Endothelial cell of umbilical vein (primary cell): ENCODE data around the gene ME3. TPM values are rescaled to one million over a fixed set of nuclear protein-coding genes. Genes with fewer than 3 reads are reported as not detected.

Experiments
- BruUV-seq: library from RNA; stranded (reverse); fragments of 400-500 nt; replicated peaks from 2 replicates; lab custom pipeline; 2021; lab: Mats Ljungman, UMichigan
- CTCF ChIA-PET: fragments of 300-600, 350-600 bp; sonication (Branson Sonifier 250); formaldehyde crosslinking; loops from one replicate; lab custom pipeline; 2021; ENCODE audit warnings: antibody characterized with exemption, inconsistent platforms; lab: Charles Lee
- POLR2A ChIA-PET: fragments of 300-600, 350-600 bp; sonication (Branson Sonifier 250); formaldehyde crosslinking; loops from one replicate; lab custom pipeline; 2021; ENCODE audit warnings: antibody characterized with exemption, inconsistent platforms; lab: Charles Lee
- DNase-seq: peaks from one replicate; pipeline ENCODE4 v3.0.0-alpha.2; 2011; ENCODE audit warnings: low read depth, low spot score
- FAIRE-seq: peaks from 2 replicates; lab custom pipeline; 2011; peaks lifted over from hg19 to GRCh38; lab: Jason Lieb, UNC
- H2AFZ ChIP-seq: 2 replicates; pipeline ENCODE4 v1.6.0; 2012; ENCODE audit warnings: low read depth, low read length, control low read depth, inconsistent platforms
- H3K27ac ChIP-seq: 2 replicates; pipeline ENCODE4 v1.5.1; 2011; ENCODE audit warnings: low read depth, mild to moderate bottlenecking, control low read depth, low read length, moderate library complexity; ENCODE audit not compliant: insufficient read depth
- H3K27me3 ChIP-seq, 2 experiments: 2 replicates each; pipeline versions ENCODE4 v1.6.0 to v1.6.1; 2011; ENCODE audit warnings: low read length in 2 of 2, mixed read lengths in 1 of 2; ENCODE audit not compliant: control insufficient read depth in 2 of 2, insufficient read depth in 2 of 2
- H3K36me3 ChIP-seq, 2 experiments: 2 replicates in 1 of 2; 3 replicates in 1 of 2; pipeline ENCODE4 v1.5.1; 2011; ENCODE audit warnings: low read length in 2 of 2, mild to moderate bottlenecking in 1 of 2, moderate library complexity in 1 of 2; ENCODE audit not compliant: control insufficient read depth in 2 of 2, insufficient read depth in 2 of 2; ENCODE audit errors: extremely low read depth in 1 of 2
- H3K4me1 ChIP-seq: 3 replicates; pipeline ENCODE4 v1.5.1; 2011; ENCODE audit warnings: mild to moderate bottlenecking, low read length; ENCODE audit not compliant: control insufficient read depth, insufficient read depth; ENCODE audit errors: extremely low read depth
- H3K4me2 ChIP-seq: 2 replicates; pipeline ENCODE4 v1.6.1; 2011; ENCODE audit warnings: low read length, control low read depth, mixed read lengths; ENCODE audit not compliant: insufficient read depth
- H3K4me3 ChIP-seq, 3 experiments: fragments of 200-600 bp in 1 of 3; sonication (generic), shearing (Covaris generic) in 1 of 3; replicated peaks in 1 of 3; 2 replicates each; pipeline ENCODE4 v1.5.1; 2011 to 2016; ENCODE audit warnings: control low read depth in 3 of 3, low read length in 3 of 3, mild to moderate bottlenecking in 2 of 3, inconsistent platforms in 1 of 3, low read depth in 1 of 3, moderate library complexity in 1 of 3; ENCODE audit not compliant: insufficient read depth in 1 of 3
- H3K79me2 ChIP-seq: 2 replicates; pipeline ENCODE4 v1.6.0; 2012; ENCODE audit warnings: low read length, inconsistent platforms; ENCODE audit not compliant: control insufficient read depth, insufficient read depth
- H3K9ac ChIP-seq: replicated peaks from 2 replicates; pipeline ENCODE3; 2011; ENCODE audit warnings: low read length, control low read depth; ENCODE audit not compliant: insufficient read depth; ENCODE audit errors: extremely low read depth
- H3K9me1 ChIP-seq: replicated peaks from 3 replicates; pipeline ENCODE4 v1.6.0; 2011; ENCODE audit warnings: mild to moderate bottlenecking, low read length; ENCODE audit not compliant: control insufficient read depth, insufficient read depth; ENCODE audit errors: extremely low read depth
- H3K9me3 ChIP-seq: replicated peaks from 2 replicates; pipeline ENCODE4 v1.5.1; 2012; ENCODE audit warnings: low read length, inconsistent platforms; ENCODE audit not compliant: control insufficient read depth, insufficient read depth
- H4K20me1 ChIP-seq: replicated peaks from 2 replicates; pipeline ENCODE3; 2011; ENCODE audit warnings: mild to moderate bottlenecking, low read length; ENCODE audit not compliant: control insufficient read depth, insufficient read depth; ENCODE audit errors: extremely low read depth
- EZH2 ChIP-seq: IDR thresholded peaks from 2 replicates; pipeline ENCODE4 v1.6.1; 2012; ENCODE audit warnings: borderline replicate concordance, low read depth, mild to moderate bottlenecking, moderate library complexity, low read length, inconsistent platforms; ENCODE audit not compliant: severe bottlenecking
- FOS ChIP-seq: IDR thresholded peaks from 2 replicates; pipeline ENCODE4 v1.6.1; 2011; ENCODE audit warnings: mild to moderate bottlenecking, low read length, moderate library complexity, borderline replicate concordance; ENCODE audit not compliant: insufficient read depth
- GATA2 ChIP-seq: IDR thresholded peaks from 2 replicates; pipeline ENCODE4 v1.7.0; 2011; ENCODE audit warnings: low read depth, mild to moderate bottlenecking, moderate library complexity, mixed read lengths, low read length; ENCODE audit not compliant: insufficient read length, insufficient read depth
- JUN ChIP-seq: IDR thresholded peaks from 2 replicates; pipeline ENCODE4 v1.6.1; 2011; ENCODE audit warnings: borderline replicate concordance, low read depth; ENCODE audit not compliant: insufficient read length, insufficient read depth
- MYC ChIP-seq: IDR thresholded peaks from one replicate; pipeline ENCODE4 v1.6.1; 2011; ENCODE audit warnings: mild to moderate bottlenecking, low read depth, low read length
- POLR2A ChIP-seq: IDR thresholded peaks from 2 replicates; pipeline ENCODE4 v1.6.1; 2012; ENCODE audit warnings: low read depth, mild to moderate bottlenecking, control low read depth, low read length
- POLR2AphosphoS5 ChIP-seq: IDR thresholded peaks from 2 replicates; pipeline ENCODE4 v1.6.1; 2012; ENCODE audit warnings: low read depth, mild to moderate bottlenecking, control low read depth, low read length, moderate library complexity; ENCODE audit not compliant: insufficient read depth
- dilution Hi-C: fragments of 300-500 bp; cut with MboI; formaldehyde crosslinking; loops from one replicate; pipeline ENCODE4 v1.15.0; 2019; ENCODE audit warnings: low sequenced_read_pairs; ENCODE audit not compliant: extremely low pct_ligation_motif_present
- intact Hi-C: fragments of 100-400 bp; cut with micrococcal nuclease; formaldehyde crosslinking; loops from one replicate; pipeline ENCODE4 v1.10.0; 2022
- polyA plus RNA-seq, 4 experiments: library from polyadenylated mRNA; depleted of rRNA in 3 of 4; stranded (reverse) in 3 of 4; unstranded in 1 of 4; fragments of >200 nt; gene quantifications; 2 replicates each; pipeline versions ENCODE4 v1.2.1 to v1.2.3, GENCODE V29; 2011 to 2012; ENCODE audit warnings: missing spikeins in 1 of 4
- total RNA-seq: library from RNA; stranded (reverse); gene quantifications from 2 replicates; pipeline ENCODE4 v1.2.3, GENCODE V29; 2021
- TF ChIP-seq, protein P1 (sequence below): IDR thresholded peaks from 2 replicates; pipeline ENCODE4 v1.6.1; 2011; ENCODE audit not compliant: insufficient read depth, insufficient read length
- TF ChIP-seq, protein P2 (sequence below), 2 donors: IDR thresholded peaks; 1 replicate in 1 of 2; 2 replicates in 1 of 2; pipeline ENCODE4 v1.5.1; 2011; ENCODE audit warnings: low read length in 2 of 2, mild to moderate bottlenecking in 2 of 2, moderate library complexity in 2 of 2, control low read depth in 1 of 2, inconsistent platforms in 1 of 2, low read depth in 1 of 2; ENCODE audit not compliant: insufficient read depth in 1 of 2; ENCODE audit errors: extremely low read depth in 1 of 2

Gene ME3
- total and polyA plus RNA-seq, 2 donors (not counting 3 experiments of a cell fraction or from before 2014, with no cell fraction given) = 26.9 to 30.4 TPM

DNA sequence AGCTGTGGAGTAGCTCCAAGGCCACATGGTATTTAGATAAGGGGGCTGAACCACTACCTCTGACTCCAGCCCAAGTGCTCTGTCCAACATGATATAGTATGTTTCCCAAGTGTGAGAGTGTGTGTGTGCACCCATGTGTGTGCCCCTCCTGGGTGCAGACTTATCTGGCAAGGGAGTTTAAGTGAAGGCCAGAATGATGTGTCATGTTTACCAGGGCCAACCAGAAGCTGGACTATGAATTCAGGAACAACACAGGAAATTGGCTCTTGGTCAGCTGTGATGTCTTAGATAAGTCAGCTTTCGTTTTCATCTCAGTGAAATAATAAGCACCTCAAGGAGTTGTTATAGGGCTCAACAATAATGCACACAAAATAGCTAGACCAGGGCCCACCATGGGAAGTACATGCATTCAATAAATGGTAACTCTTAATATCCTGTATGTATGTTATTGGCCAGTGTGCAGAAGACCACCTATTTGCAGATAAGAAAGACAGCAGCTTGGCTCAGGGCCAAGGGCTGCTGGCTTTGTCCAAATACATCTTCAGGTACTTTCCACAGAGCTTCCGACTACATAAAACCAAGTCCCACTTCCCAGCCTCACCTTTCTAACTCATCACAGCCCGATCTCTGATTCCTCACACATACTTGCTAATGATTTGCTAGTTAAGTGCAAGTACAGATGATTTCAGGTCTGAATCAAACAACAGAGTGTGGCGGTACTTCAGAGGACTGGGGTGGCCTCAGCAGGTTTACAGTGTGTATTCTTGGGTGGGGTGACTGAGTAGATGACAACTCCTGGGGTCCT, 120.9 kb downstream of the ME3 start:
- Histone ChIP-seq H3K36me3 (no peaks in the 10 kb centered on the region), H3K27ac (peak overlapping the region; percentile 71), H2AFZ (no peak overlapping the region), H3K9me1 (no peaks in the 10 kb centered on the region), H3K4me1 (peaks cover 44% of the 10 kb centered on the region), H3K4me3 (no peak overlapping the region), H3K27me3 (no peaks in the 10 kb centered on the region), H3K4me2 (peak overlapping the region; percentile 32), H3K9ac (peak overlapping the region; percentile 6), H3K79me2 (no peaks in the 10 kb centered on the region), H3K9me3 (no peaks in the 10 kb centered on the region), H4K20me1 (no peaks in the 10 kb centered on the region)
- CTCF ChIA-PET = interaction anchor here (0.7 to 3.4 kb wide), 13 partner anchors 8 to 266 kb away, joined by 3 to 18 read pairs (median 4); no protein-coding TSS in a partner anchor
- DNase-seq (peak; percentile 96), FAIRE-seq (peak; percentile 77)
- no TSS peak for BruUV-seq
- intact Hi-C loops = loop anchor here (1.0 kb wide), 4 partner anchors 16 to 91 kb away; no protein-coding TSS in a partner anchor
- dilution Hi-C loops = no loop called here
- POLR2A ChIA-PET = interaction anchor here (0.8 to 0.9 kb wide), 3 partner anchors 8 to 27 kb away, joined by 3 to 4 read pairs (median 4); no protein-coding TSS in a partner anchor
- TF ChIP-seq POLR2AphosphoS5 (peak; percentile 91), EZH2 (no peak), MYC (no peak), GATA2 (peak; percentile 97), POLR2A (no peak), JUN (peak; percentile 78), FOS (peak; percentile 89)
- TF ChIP-seq, protein P1, sequence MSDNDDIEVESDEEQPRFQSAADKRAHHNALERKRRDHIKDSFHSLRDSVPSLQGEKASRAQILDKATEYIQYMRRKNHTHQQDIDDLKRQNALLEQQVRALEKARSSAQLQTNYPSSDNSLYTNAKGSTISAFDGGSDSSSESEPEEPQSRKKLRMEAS = no peak
- TF ChIP-seq, protein P2, sequence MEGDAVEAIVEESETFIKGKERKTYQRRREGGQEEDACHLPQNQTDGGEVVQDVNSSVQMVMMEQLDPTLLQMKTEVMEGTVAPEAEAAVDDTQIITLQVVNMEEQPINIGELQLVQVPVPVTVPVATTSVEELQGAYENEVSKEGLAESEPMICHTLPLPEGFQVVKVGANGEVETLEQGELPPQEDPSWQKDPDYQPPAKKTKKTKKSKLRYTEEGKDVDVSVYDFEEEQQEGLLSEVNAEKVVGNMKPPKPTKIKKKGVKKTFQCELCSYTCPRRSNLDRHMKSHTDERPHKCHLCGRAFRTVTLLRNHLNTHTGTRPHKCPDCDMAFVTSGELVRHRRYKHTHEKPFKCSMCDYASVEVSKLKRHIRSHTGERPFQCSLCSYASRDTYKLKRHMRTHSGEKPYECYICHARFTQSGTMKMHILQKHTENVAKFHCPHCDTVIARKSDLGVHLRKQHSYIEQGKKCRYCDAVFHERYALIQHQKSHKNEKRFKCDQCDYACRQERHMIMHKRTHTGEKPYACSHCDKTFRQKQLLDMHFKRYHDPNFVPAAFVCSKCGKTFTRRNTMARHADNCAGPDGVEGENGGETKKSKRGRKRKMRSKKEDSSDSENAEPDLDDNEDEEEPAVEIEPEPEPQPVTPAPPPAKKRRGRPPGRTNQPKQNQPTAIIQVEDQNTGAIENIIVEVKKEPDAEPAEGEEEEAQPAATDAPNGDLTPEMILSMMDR (IDR thresholded peaks at IDR 0.05; ENCODE audit: extremely low read depth in 1 of 2, insufficient read depth in 1 of 2, low read depth in 1 of 2, low read length in 2 of 2) = no peak
